GM12878 (cell line): ENCODE data around the gene H6PD.

Experiments used
- CTCF ChIP-seq, 3 experiments: IDR thresholded peaks in 2 of 3; conservative IDR thresholded peaks in 1 of 3; 2 replicates each; pipeline ENCODE4 v1.5.1; 2011; ENCODE audit warnings: low read depth in 3 of 3, low read length in 3 of 3, mild to moderate bottlenecking in 3 of 3, control low read depth in 2 of 3, moderate library complexity in 2 of 3, inconsistent platforms in 1 of 3, mixed read lengths in 1 of 3; ENCODE audit not compliant: control insufficient read depth in 2 of 3, insufficient read depth in 1 of 3; ENCODE audit errors: extremely low read depth in 1 of 3
- EP300 ChIP-seq, 2 experiments: fragments of 150-350 bp in 1 of 2; IDR thresholded peaks; 2 replicates each; pipeline ENCODE4 v1.6.1; 2011 to 2012; ENCODE audit warnings: low read depth in 2 of 2, low read length in 2 of 2, borderline replicate concordance in 1 of 2, improper control_type of control experiment in 1 of 2, inconsistent platforms in 1 of 2; ENCODE audit not compliant: control insufficient read depth in 1 of 2
- GATAD2B ChIP-seq: fragments of 450-650 bp; conservative IDR thresholded peaks from 2 replicates; pipeline ENCODE4 v1.6.1; 2017; ENCODE audit warnings: low read depth, mild to moderate bottlenecking, moderate library complexity
- MAX ChIP-seq: IDR thresholded peaks from 2 replicates; pipeline ENCODE4 v1.6.1; 2012; ENCODE audit warnings: low read depth, low read length, improper control_type of control experiment
- RFX5 ChIP-seq: IDR thresholded peaks from 2 replicates; pipeline ENCODE4 v1.6.1; 2011; ENCODE audit warnings: low read depth, low read length, improper control_type of control experiment
- SIN3A ChIP-seq: IDR thresholded peaks from 2 replicates; pipeline ENCODE4 v1.6.1; 2012; ENCODE audit warnings: low read depth, low read length, improper control_type of control experiment
- SMARCA5 ChIP-seq: fragments of 450-650 bp; IDR thresholded peaks from 2 replicates; pipeline ENCODE4 v1.6.1; 2017; ENCODE audit warnings: mild to moderate bottlenecking
- SP1 ChIP-seq: IDR thresholded peaks from one replicate; pipeline ENCODE4 v1.6.1; 2011; ENCODE audit warnings: low read depth, low read length
- SREBF2 ChIP-seq: IDR thresholded peaks from 2 replicates; pipeline ENCODE4 v1.6.1; 2012; ENCODE audit warnings: mild to moderate bottlenecking, low read length
- TF ChIP-seq, protein P1 (sequence below): IDR thresholded peaks from 2 replicates; pipeline ENCODE4 v1.6.1; 2012; ENCODE audit warnings: mild to moderate bottlenecking, low read depth, low read length

DNA sequence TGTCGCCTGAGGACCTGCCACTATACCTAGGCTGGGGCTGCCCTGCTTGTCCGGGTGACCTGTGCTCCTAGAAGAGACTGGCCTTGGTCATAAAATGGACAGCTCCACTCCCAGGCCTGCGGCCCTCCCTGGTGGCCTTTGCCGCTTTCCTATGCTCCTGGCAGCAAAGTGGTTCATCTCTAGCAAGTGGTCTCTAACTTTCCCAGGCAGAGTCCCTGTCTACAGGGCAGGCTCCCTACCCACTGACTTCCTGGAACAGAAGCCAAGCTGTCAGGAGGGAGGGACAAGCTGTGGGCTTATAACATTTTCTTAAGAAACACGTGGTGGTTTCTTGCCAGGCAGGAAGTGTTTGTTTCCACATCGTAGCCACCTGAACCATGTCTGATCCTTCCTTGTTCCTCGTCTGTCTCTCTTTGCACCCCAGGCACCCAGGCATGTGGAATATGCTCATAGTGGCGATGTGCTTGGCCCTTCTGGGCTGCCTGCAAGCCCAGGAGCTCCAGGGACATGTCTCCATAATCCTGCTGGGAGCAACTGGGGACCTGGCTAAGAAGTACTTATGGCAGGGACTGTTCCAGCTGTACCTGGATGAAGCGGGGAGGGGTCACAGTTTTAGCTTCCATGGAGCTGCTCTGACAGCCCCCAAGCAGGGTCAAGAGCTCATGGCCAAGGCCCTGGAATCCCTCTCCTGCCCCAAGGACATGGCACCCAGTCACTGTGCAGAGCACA is 10.1 kb downstream of the H6PD start:
- no peak for TF ChIP-seq RFX5
- no peak for TF ChIP-seq SP1
- no peak for TF ChIP-seq EP300 (IDR thresholded peaks at IDR 0.05; ENCODE audit: borderline replicate concordance in 1 of 2, control insufficient read depth in 1 of 2, low read depth in 2 of 2, low read length in 2 of 2)
- no peak for TF ChIP-seq SMARCA5
- TF ChIP-seq CTCF (IDR thresholded peaks at IDR 0.05 in 2 of 3, conservative IDR thresholded peaks at IDR 0.05 in 1 of 3; ENCODE audit: control insufficient read depth in 2 of 3, extremely low read depth in 1 of 3, insufficient read depth in 1 of 3, low read depth in 3 of 3, low read length in 3 of 3): no peak
- no peak for TF ChIP-seq SIN3A
- TF ChIP-seq GATAD2B: no peak
- TF ChIP-seq SREBF2: no peak
- TF ChIP-seq MAX: no peak
- TF ChIP-seq, protein P1, sequence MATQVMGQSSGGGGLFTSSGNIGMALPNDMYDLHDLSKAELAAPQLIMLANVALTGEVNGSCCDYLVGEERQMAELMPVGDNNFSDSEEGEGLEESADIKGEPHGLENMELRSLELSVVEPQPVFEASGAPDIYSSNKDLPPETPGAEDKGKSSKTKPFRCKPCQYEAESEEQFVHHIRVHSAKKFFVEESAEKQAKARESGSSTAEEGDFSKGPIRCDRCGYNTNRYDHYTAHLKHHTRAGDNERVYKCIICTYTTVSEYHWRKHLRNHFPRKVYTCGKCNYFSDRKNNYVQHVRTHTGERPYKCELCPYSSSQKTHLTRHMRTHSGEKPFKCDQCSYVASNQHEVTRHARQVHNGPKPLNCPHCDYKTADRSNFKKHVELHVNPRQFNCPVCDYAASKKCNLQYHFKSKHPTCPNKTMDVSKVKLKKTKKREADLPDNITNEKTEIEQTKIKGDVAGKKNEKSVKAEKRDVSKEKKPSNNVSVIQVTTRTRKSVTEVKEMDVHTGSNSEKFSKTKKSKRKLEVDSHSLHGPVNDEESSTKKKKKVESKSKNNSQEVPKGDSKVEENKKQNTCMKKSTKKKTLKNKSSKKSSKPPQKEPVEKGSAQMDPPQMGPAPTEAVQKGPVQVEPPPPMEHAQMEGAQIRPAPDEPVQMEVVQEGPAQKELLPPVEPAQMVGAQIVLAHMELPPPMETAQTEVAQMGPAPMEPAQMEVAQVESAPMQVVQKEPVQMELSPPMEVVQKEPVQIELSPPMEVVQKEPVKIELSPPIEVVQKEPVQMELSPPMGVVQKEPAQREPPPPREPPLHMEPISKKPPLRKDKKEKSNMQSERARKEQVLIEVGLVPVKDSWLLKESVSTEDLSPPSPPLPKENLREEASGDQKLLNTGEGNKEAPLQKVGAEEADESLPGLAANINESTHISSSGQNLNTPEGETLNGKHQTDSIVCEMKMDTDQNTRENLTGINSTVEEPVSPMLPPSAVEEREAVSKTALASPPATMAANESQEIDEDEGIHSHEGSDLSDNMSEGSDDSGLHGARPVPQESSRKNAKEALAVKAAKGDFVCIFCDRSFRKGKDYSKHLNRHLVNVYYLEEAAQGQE: no peak
